K562 (cell line): ENCODE results near the gene KCNQ5.

Experiments
- ARHGAP35 ChIP-seq: fragments of 450-650 bp; IDR thresholded peaks from 2 replicates; pipeline ENCODE4 v1.6.1; 2018; ENCODE audit not compliant: partially characterized antibody
- BHLHE40 ChIP-seq: IDR thresholded peaks from 2 replicates; pipeline ENCODE4 v1.6.1; 2011; ENCODE audit warnings: low read length, improper control_type of control experiment
- CBX3 ChIP-seq, 2 experiments: IDR thresholded peaks; 1 replicate in 1 of 2; 2 replicates in 1 of 2; pipeline ENCODE4 v1.6.1; 2012; ENCODE audit warnings: inconsistent platforms in 2 of 2, low read length in 2 of 2, borderline replicate concordance in 1 of 2, control low read depth in 1 of 2
- CBX5 ChIP-seq: IDR thresholded peaks from 2 replicates; pipeline ENCODE4 v1.6.1; 2014; ENCODE audit warnings: low read depth, borderline replicate concordance
- CGGBP1 ChIP-seq: fragments of 250-450 bp; sonication (Bioruptor Pico); IDR thresholded peaks from 2 replicates; pipeline ENCODE4 v1.9.0; 2021; ENCODE audit warnings: mild to moderate bottlenecking
- EP300 ChIP-seq: IDR thresholded peaks from 2 replicates; pipeline ENCODE4 v1.6.1; 2012; ENCODE audit warnings: low read length, improper control_type of control experiment
- NFYB ChIP-seq: IDR thresholded peaks from 2 replicates; pipeline ENCODE4 v1.6.1; 2011; ENCODE audit warnings: mild to moderate bottlenecking, moderate library complexity; ENCODE audit not compliant: insufficient read length; ENCODE audit errors: extremely low read depth
- POLR2A ChIP-seq: fragments of 450-650 bp; conservative IDR thresholded peaks from 2 replicates; pipeline ENCODE4 v1.6.1; 2016
- PURB ChIP-seq: sonication (generic); formaldehyde crosslinking; IDR thresholded peaks from 2 replicates; pipeline ENCODE4 v1.9.0; 2021; ENCODE audit warnings: low read depth, mild to moderate bottlenecking, missing genetic modification reagents
- SMC3 ChIP-seq: conservative IDR thresholded peaks from 2 replicates; pipeline ENCODE4 v1.6.1; 2011; ENCODE audit warnings: low read depth, low read length, improper control_type of control experiment; ENCODE audit not compliant: insufficient read depth
- ZNF444 ChIP-seq: fragments of 250-450 bp; sonication (Bioruptor Pico); IDR thresholded peaks from 2 replicates; pipeline ENCODE4 v1.4.0; 2020; ENCODE audit warnings: mild to moderate bottlenecking, moderate library complexity
- TF ChIP-seq, protein P1 (sequence below), 2 experiments: fragments of 450-650 bp; formaldehyde crosslinking in 1 of 2; IDR thresholded peaks; 2 replicates each; pipeline versions ENCODE4 v1.4.0 to v1.6.1; 2014 to 2020; ENCODE audit warnings: mild to moderate bottlenecking in 2 of 2, borderline replicate concordance in 1 of 2, low read depth in 1 of 2
- TF ChIP-seq, protein P2 (sequence below): fragments of 250-450 bp; sonication (Bioruptor Pico); IDR thresholded peaks from 2 replicates; pipeline ENCODE4 v1.4.0; 2020; ENCODE audit warnings: mild to moderate bottlenecking, moderate library complexity

DNA sequence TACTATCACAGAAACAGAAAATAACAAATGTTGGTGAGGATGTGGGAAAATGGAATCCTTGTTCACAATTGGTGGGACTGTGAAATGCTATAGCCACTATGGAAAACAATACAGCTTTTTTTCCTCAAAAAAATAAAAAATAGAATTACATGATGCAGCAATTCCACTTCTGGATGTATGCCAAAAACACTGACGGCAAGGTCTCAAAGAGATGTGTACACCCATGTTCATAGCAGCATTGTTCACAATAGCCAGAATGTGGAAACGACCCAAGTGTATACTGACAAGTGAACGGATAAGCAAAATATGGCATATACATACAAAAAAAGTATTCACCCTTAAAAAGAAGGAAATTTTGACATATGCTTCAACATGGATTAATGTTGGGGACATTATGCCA lies 390.1 kb downstream of the KCNQ5 start:
- TF ChIP-seq ARHGAP35 (no peak), CBX5 (no peak), SMC3 (no peak), NFYB (no peak), PURB (CRISPR knock-in tag) (no peak), EP300 (no peak), BHLHE40 (no peak), CBX3 (IDR thresholded peaks at IDR 0.05; ENCODE audit: borderline replicate concordance in 1 of 2, low read length in 2 of 2) (no peak), ZNF444 (CRISPR knock-in tag) (no peak), CGGBP1 (CRISPR knock-in tag) (no peak), POLR2A (no peak)
- TF ChIP-seq, protein P1, sequence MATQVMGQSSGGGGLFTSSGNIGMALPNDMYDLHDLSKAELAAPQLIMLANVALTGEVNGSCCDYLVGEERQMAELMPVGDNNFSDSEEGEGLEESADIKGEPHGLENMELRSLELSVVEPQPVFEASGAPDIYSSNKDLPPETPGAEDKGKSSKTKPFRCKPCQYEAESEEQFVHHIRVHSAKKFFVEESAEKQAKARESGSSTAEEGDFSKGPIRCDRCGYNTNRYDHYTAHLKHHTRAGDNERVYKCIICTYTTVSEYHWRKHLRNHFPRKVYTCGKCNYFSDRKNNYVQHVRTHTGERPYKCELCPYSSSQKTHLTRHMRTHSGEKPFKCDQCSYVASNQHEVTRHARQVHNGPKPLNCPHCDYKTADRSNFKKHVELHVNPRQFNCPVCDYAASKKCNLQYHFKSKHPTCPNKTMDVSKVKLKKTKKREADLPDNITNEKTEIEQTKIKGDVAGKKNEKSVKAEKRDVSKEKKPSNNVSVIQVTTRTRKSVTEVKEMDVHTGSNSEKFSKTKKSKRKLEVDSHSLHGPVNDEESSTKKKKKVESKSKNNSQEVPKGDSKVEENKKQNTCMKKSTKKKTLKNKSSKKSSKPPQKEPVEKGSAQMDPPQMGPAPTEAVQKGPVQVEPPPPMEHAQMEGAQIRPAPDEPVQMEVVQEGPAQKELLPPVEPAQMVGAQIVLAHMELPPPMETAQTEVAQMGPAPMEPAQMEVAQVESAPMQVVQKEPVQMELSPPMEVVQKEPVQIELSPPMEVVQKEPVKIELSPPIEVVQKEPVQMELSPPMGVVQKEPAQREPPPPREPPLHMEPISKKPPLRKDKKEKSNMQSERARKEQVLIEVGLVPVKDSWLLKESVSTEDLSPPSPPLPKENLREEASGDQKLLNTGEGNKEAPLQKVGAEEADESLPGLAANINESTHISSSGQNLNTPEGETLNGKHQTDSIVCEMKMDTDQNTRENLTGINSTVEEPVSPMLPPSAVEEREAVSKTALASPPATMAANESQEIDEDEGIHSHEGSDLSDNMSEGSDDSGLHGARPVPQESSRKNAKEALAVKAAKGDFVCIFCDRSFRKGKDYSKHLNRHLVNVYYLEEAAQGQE (IDR thresholded peaks at IDR 0.05; ENCODE audit: borderline replicate concordance): no peak
- TF ChIP-seq, protein P1 (CRISPR knock-in tag; IDR thresholded peaks at IDR 0.05; ENCODE audit: low read depth): no peak
- TF ChIP-seq, protein P2, sequence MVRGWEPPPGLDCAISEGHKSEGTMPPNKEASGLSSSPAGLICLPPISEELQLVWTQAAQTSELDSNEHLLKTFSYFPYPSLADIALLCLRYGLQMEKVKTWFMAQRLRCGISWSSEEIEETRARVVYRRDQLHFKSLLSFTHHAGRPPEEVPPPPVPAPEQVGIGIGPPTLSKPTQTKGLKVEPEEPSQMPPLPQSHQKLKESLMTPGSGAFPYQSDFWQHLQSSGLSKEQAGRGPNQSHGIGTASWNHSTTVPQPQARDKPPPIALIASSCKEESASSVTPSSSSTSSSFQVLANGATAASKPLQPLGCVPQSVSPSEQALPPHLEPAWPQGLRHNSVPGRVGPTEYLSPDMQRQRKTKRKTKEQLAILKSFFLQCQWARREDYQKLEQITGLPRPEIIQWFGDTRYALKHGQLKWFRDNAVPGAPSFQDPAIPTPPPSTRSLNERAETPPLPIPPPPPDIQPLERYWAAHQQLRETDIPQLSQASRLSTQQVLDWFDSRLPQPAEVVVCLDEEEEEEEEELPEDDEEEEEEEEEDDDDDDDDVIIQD (CRISPR knock-in tag): no peak
